ENCODE data around the gene DNAJC25.

The DNAJC25 gene

GRCh38 chr9:111674319-111674718 is 43.2 kb downstream of the DNAJC25 start:
- no peak for DNase-seq

DNA sequence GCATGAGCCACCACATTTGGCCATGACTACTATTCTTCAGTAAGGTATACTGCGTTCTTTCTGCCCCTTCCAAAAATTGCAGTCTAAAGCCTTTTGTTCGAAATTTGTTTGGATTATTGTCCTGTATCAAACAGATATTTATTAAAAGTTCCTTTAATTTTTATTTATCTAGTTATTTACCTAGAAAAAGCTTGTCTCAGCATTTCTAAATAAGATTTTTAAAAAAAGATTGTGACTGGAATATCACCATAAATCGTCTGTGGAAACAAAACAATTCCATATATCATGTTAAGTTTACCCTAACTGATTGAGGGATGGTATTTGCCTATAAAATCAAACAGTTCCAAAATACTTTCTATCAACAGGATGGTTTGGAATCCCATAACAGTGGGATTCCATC is 45.0 kb downstream of the DNAJC25 start:
- DNase-seq = no peak

GRCh38 chr9:111678293-111678692 is 47.2 kb downstream of the DNAJC25 start:
- DNase-seq = no peak

GRCh38 chr9:111679199-111679598 is 48.1 kb downstream of the DNAJC25 start:
- DNase-seq = no peak

GRCh38 chr9:111683392-111683791 is 52.3 kb downstream of the DNAJC25 start:
- no peak for DNase-seq

DNA sequence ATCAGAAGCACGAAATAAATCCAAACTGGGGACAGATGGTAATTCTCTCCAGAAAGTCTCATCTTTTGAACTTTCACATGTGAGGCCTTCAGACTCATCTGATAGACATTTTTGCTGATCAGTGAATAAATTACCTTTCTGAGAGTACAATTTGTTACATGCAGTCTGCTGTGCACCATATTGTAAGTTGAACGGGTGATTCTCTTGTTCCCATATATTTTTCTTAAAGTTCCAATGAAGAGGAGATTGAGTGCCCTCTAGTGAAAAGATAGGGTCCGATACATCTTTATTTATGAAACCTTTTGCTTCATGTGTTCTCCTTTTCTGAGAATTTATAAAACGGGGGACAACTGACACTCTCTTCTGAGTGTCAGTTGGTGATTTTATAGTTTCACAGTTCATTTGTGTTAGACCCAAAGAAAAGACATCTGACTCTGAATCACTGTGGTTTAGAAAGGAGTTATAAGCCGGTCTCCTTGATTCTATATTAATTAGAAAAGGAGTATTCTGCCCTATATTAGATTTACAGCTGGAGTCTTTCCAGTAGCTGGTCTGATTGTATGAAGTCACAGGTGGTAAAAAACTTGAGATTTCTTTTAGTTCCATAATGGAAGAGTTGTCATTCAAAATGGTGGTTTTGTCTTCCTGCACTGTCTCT is 60.7 kb downstream of the DNAJC25 start:
- DNase-seq = no peak

GRCh38 chr9:111696796-111697195 is 65.7 kb downstream of the DNAJC25 start:
- no peak for DNase-seq

- no peak for DNase-seq
These were observed 69.6 kb downstream of the DNAJC25 start for GRCh38 chr9:111700776-111701175.
